ENCODE data around the gene ZNF787.

GRCh38 chr19:56116606-56117005 lies 4.5 kb downstream of the ZNF787 start:
- TF ChIP-seq CTCF (IDR thresholded peaks at IDR 0.05; ENCODE audit: low read depth, low read length), result no peak
- TF ChIP-seq EZH2phosphoT487 (IDR thresholded peaks at IDR 0.05; ENCODE audit: low read depth), result no peak

Measured in OCI-LY3 (cell line).